Endothelial cell of umbilical vein (primary cell): ENCODE measurements around the gene BCAR3. TPM values are rescaled to one million over a fixed set of nuclear protein-coding genes. Genes with fewer than 3 reads are reported as not detected.

ENCODE experiments used
- BruUV-seq: library from RNA; stranded (reverse); fragments of 400-500 nt; replicated peaks from 2 replicates; lab custom pipeline; 2021; lab: Mats Ljungman, UMichigan
- CTCF ChIA-PET: fragments of 300-600, 350-600 bp; sonication (Branson Sonifier 250); formaldehyde crosslinking; loops from one replicate; lab custom pipeline; 2021; ENCODE audit warnings: antibody characterized with exemption, inconsistent platforms; lab: Charles Lee
- POLR2A ChIA-PET: fragments of 300-600, 350-600 bp; sonication (Branson Sonifier 250); formaldehyde crosslinking; loops from one replicate; lab custom pipeline; 2021; ENCODE audit warnings: antibody characterized with exemption, inconsistent platforms; lab: Charles Lee
- DNase-seq: peaks from one replicate; pipeline ENCODE4 v3.0.0-alpha.2; 2011; ENCODE audit warnings: low read depth, low spot score
- FAIRE-seq: peaks from 2 replicates; lab custom pipeline; 2011; peaks lifted over from hg19 to GRCh38; lab: Jason Lieb, UNC
- H2AFZ ChIP-seq: 2 replicates; pipeline ENCODE4 v1.6.0; 2012; ENCODE audit warnings: low read depth, low read length, control low read depth, inconsistent platforms
- H3K27ac ChIP-seq: 2 replicates; pipeline ENCODE4 v1.5.1; 2011; ENCODE audit warnings: low read depth, mild to moderate bottlenecking, control low read depth, low read length, moderate library complexity; ENCODE audit not compliant: insufficient read depth
- H3K27me3 ChIP-seq, 2 experiments: 2 replicates each; pipeline versions ENCODE4 v1.6.0 to v1.6.1; 2011; ENCODE audit warnings: low read length in 2 of 2, mixed read lengths in 1 of 2; ENCODE audit not compliant: control insufficient read depth in 2 of 2, insufficient read depth in 2 of 2
- H3K36me3 ChIP-seq, 2 experiments: 2 replicates in 1 of 2; 3 replicates in 1 of 2; pipeline ENCODE4 v1.5.1; 2011; ENCODE audit warnings: low read length in 2 of 2, mild to moderate bottlenecking in 1 of 2, moderate library complexity in 1 of 2; ENCODE audit not compliant: control insufficient read depth in 2 of 2, insufficient read depth in 2 of 2; ENCODE audit errors: extremely low read depth in 1 of 2
- H3K4me1 ChIP-seq: 3 replicates; pipeline ENCODE4 v1.5.1; 2011; ENCODE audit warnings: mild to moderate bottlenecking, low read length; ENCODE audit not compliant: control insufficient read depth, insufficient read depth; ENCODE audit errors: extremely low read depth
- H3K4me2 ChIP-seq: 2 replicates; pipeline ENCODE4 v1.6.1; 2011; ENCODE audit warnings: low read length, control low read depth, mixed read lengths; ENCODE audit not compliant: insufficient read depth
- H3K4me3 ChIP-seq, 3 experiments: fragments of 200-600 bp in 1 of 3; sonication (generic), shearing (Covaris generic) in 1 of 3; replicated peaks in 1 of 3; 2 replicates each; pipeline ENCODE4 v1.5.1; 2011 to 2016; ENCODE audit warnings: control low read depth in 3 of 3, low read length in 3 of 3, mild to moderate bottlenecking in 2 of 3, inconsistent platforms in 1 of 3, low read depth in 1 of 3, moderate library complexity in 1 of 3; ENCODE audit not compliant: insufficient read depth in 1 of 3
- H3K79me2 ChIP-seq: 2 replicates; pipeline ENCODE4 v1.6.0; 2012; ENCODE audit warnings: low read length, inconsistent platforms; ENCODE audit not compliant: control insufficient read depth, insufficient read depth
- H3K9ac ChIP-seq: replicated peaks from 2 replicates; pipeline ENCODE3; 2011; ENCODE audit warnings: low read length, control low read depth; ENCODE audit not compliant: insufficient read depth; ENCODE audit errors: extremely low read depth
- H3K9me1 ChIP-seq: replicated peaks from 3 replicates; pipeline ENCODE4 v1.6.0; 2011; ENCODE audit warnings: mild to moderate bottlenecking, low read length; ENCODE audit not compliant: control insufficient read depth, insufficient read depth; ENCODE audit errors: extremely low read depth
- H3K9me3 ChIP-seq: replicated peaks from 2 replicates; pipeline ENCODE4 v1.5.1; 2012; ENCODE audit warnings: low read length, inconsistent platforms; ENCODE audit not compliant: control insufficient read depth, insufficient read depth
- H4K20me1 ChIP-seq: replicated peaks from 2 replicates; pipeline ENCODE3; 2011; ENCODE audit warnings: mild to moderate bottlenecking, low read length; ENCODE audit not compliant: control insufficient read depth, insufficient read depth; ENCODE audit errors: extremely low read depth
- EZH2 ChIP-seq: IDR thresholded peaks from 2 replicates; pipeline ENCODE4 v1.6.1; 2012; ENCODE audit warnings: borderline replicate concordance, low read depth, mild to moderate bottlenecking, moderate library complexity, low read length, inconsistent platforms; ENCODE audit not compliant: severe bottlenecking
- FOS ChIP-seq: IDR thresholded peaks from 2 replicates; pipeline ENCODE4 v1.6.1; 2011; ENCODE audit warnings: mild to moderate bottlenecking, low read length, moderate library complexity, borderline replicate concordance; ENCODE audit not compliant: insufficient read depth
- GATA2 ChIP-seq: IDR thresholded peaks from 2 replicates; pipeline ENCODE4 v1.7.0; 2011; ENCODE audit warnings: low read depth, mild to moderate bottlenecking, moderate library complexity, mixed read lengths, low read length; ENCODE audit not compliant: insufficient read length, insufficient read depth
- JUN ChIP-seq: IDR thresholded peaks from 2 replicates; pipeline ENCODE4 v1.6.1; 2011; ENCODE audit warnings: borderline replicate concordance, low read depth; ENCODE audit not compliant: insufficient read length, insufficient read depth
- MYC ChIP-seq: IDR thresholded peaks from one replicate; pipeline ENCODE4 v1.6.1; 2011; ENCODE audit warnings: mild to moderate bottlenecking, low read depth, low read length
- POLR2A ChIP-seq: IDR thresholded peaks from 2 replicates; pipeline ENCODE4 v1.6.1; 2012; ENCODE audit warnings: low read depth, mild to moderate bottlenecking, control low read depth, low read length
- POLR2AphosphoS5 ChIP-seq: IDR thresholded peaks from 2 replicates; pipeline ENCODE4 v1.6.1; 2012; ENCODE audit warnings: low read depth, mild to moderate bottlenecking, control low read depth, low read length, moderate library complexity; ENCODE audit not compliant: insufficient read depth
- dilution Hi-C: fragments of 300-500 bp; cut with MboI; formaldehyde crosslinking; loops from one replicate; pipeline ENCODE4 v1.15.0; 2019; ENCODE audit warnings: low sequenced_read_pairs; ENCODE audit not compliant: extremely low pct_ligation_motif_present
- intact Hi-C: fragments of 100-400 bp; cut with micrococcal nuclease; formaldehyde crosslinking; loops from one replicate; pipeline ENCODE4 v1.10.0; 2022
- polyA plus RNA-seq, 4 experiments: library from polyadenylated mRNA; depleted of rRNA in 3 of 4; stranded (reverse) in 3 of 4; unstranded in 1 of 4; fragments of >200 nt; gene quantifications; 2 replicates each; pipeline versions ENCODE4 v1.2.1 to v1.2.3, GENCODE V29; 2011 to 2012; ENCODE audit warnings: missing spikeins in 1 of 4
- total RNA-seq: library from RNA; stranded (reverse); gene quantifications from 2 replicates; pipeline ENCODE4 v1.2.3, GENCODE V29; 2021
- TF ChIP-seq, protein P1 (sequence below), 2 donors: IDR thresholded peaks; 1 replicate in 1 of 2; 2 replicates in 1 of 2; pipeline ENCODE4 v1.5.1; 2011; ENCODE audit warnings: low read length in 2 of 2, mild to moderate bottlenecking in 2 of 2, moderate library complexity in 2 of 2, control low read depth in 1 of 2, inconsistent platforms in 1 of 2, low read depth in 1 of 2; ENCODE audit not compliant: insufficient read depth in 1 of 2; ENCODE audit errors: extremely low read depth in 1 of 2
- TF ChIP-seq, protein P2 (sequence below): IDR thresholded peaks from 2 replicates; pipeline ENCODE4 v1.6.1; 2011; ENCODE audit not compliant: insufficient read depth, insufficient read length

The BCAR3 gene
- total and polyA plus RNA-seq, 2 donors (not counting 3 experiments of a cell fraction or from before 2014, with no cell fraction given): 17.5 to 32.9 TPM

DNA sequence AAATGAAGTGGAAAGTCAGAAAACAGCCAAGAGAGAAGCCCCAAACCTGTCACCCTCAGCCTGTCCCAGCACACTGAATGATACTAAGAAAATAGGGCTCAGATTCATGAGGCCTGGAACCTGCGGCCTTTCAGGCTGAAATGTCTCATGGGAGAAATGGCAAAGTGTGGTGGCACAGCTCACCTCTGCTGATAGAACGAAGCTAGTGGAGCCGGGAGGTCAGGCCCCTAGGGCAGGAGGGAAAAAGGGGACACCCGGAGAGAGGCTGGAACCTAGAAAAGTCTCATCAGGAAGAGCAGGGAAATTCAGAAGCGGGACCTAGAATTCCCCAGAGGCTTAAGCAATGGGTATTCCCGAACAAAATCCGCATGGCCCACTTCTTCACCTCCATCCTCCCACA is 107.1 kb downstream of the BCAR3 start:
- Histone ChIP-seq H3K79me2 (peaks cover 20% of the 10 kb centered on the region), H3K36me3 (peaks cover 28 to 30% of the 10 kb centered on the region in 2 experiments), H3K27me3 (no peaks in the 10 kb centered on the region), H2AFZ (no peak overlapping the region), H4K20me1 (no peaks in the 10 kb centered on the region), H3K4me2 (no peak overlapping the region), H3K27ac (no peak overlapping the region), H3K4me3 (no peak overlapping the region), H3K9ac (no peak overlapping the region), H3K9me1 (no peaks in the 10 kb centered on the region), H3K4me1 (peaks cover 6% of the 10 kb centered on the region), H3K9me3 (no peaks in the 10 kb centered on the region)
- TF ChIP-seq EZH2 (no peak), POLR2AphosphoS5 (no peak), FOS (no peak)
- TF ChIP-seq, protein P1, sequence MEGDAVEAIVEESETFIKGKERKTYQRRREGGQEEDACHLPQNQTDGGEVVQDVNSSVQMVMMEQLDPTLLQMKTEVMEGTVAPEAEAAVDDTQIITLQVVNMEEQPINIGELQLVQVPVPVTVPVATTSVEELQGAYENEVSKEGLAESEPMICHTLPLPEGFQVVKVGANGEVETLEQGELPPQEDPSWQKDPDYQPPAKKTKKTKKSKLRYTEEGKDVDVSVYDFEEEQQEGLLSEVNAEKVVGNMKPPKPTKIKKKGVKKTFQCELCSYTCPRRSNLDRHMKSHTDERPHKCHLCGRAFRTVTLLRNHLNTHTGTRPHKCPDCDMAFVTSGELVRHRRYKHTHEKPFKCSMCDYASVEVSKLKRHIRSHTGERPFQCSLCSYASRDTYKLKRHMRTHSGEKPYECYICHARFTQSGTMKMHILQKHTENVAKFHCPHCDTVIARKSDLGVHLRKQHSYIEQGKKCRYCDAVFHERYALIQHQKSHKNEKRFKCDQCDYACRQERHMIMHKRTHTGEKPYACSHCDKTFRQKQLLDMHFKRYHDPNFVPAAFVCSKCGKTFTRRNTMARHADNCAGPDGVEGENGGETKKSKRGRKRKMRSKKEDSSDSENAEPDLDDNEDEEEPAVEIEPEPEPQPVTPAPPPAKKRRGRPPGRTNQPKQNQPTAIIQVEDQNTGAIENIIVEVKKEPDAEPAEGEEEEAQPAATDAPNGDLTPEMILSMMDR (IDR thresholded peaks at IDR 0.05; ENCODE audit: extremely low read depth in 1 of 2, insufficient read depth in 1 of 2, low read depth in 1 of 2, low read length in 2 of 2): no peak
- FAIRE-seq: no peak
- POLR2A ChIA-PET: no interaction called here
- dilution Hi-C loops: no loop called here
- no peak for DNase-seq
- intact Hi-C loops: no loop called here
- CTCF ChIA-PET: no interaction called here
- no TSS peak for BruUV-seq

DNA sequence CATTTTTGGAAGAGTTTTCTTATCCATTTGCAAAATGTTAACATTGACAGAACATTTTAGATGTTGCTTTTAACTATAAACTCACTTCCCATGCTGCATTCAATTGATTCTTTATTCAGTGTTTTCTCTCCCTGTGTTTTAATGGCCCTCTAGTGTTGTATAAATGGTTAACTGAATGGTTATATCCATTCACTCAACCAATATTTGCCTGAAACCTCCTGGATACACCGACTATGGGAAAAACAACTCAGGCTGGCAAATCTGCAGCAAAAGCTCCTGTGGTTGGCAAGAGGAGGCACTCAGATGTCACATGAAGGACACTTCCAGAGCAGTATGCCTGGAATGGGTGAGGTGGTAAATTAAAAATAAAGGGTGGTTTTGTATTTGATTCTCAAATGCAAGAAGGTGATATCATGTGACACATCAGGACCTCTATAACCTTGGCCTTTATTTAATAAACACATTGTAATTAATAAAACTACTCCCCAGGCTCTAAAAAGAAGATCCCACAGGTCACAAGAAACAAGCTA is 107.6 kb downstream of the BCAR3 start:
- no peaks in the 10 kb centered on the region for H3K9me1 ChIP-seq
- TF ChIP-seq, protein P1 (IDR thresholded peaks at IDR 0.05; ENCODE audit: extremely low read depth in 1 of 2, insufficient read depth in 1 of 2, low read depth in 1 of 2, low read length in 2 of 2): no peak
- TF ChIP-seq, protein P2, sequence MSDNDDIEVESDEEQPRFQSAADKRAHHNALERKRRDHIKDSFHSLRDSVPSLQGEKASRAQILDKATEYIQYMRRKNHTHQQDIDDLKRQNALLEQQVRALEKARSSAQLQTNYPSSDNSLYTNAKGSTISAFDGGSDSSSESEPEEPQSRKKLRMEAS: no peak
- no peak for TF ChIP-seq GATA2
- no peak for TF ChIP-seq EZH2
- no peak for TF ChIP-seq JUN
- no peak for TF ChIP-seq MYC
- no peak for TF ChIP-seq POLR2AphosphoS5
- no peak for TF ChIP-seq FOS
- TF ChIP-seq POLR2A: no peak
- H3K4me1 ChIP-seq: peaks cover 6% of the 10 kb centered on the region
- H3K36me3 ChIP-seq: peaks cover 31% of the 10 kb centered on the region in 2 experiments
- H3K27ac ChIP-seq: no peak overlapping the region
- intact Hi-C loops: no loop called here
- DNase-seq (no peak), FAIRE-seq (no peak)
- no peaks in the 10 kb centered on the region for H3K9me3 ChIP-seq
- H3K9ac ChIP-seq: no peak overlapping the region
- H3K4me2 ChIP-seq: no peak overlapping the region
- no peaks in the 10 kb centered on the region for H3K27me3 ChIP-seq
- H4K20me1 ChIP-seq: no peaks in the 10 kb centered on the region
- no peak overlapping the region for H3K4me3 ChIP-seq
- no peak overlapping the region for H2AFZ ChIP-seq
- dilution Hi-C loops: no loop called here
- POLR2A ChIA-PET: no interaction called here
- H3K79me2 ChIP-seq: peaks cover 18% of the 10 kb centered on the region
- CTCF ChIA-PET: interaction anchor here (2.0 kb wide), 1 partner anchor 240 kb away, joined by 7 read pairs; no protein-coding TSS in a partner anchor
- no TSS peak for BruUV-seq
